ENCODE results near the gene LBP. TPM values are rescaled to one million over a fixed set of nuclear protein-coding genes. Genes with fewer than 3 reads are reported as not detected.

Gene LBP
- total RNA-seq, 2 donors from 2014 or later = not detected

DNA sequence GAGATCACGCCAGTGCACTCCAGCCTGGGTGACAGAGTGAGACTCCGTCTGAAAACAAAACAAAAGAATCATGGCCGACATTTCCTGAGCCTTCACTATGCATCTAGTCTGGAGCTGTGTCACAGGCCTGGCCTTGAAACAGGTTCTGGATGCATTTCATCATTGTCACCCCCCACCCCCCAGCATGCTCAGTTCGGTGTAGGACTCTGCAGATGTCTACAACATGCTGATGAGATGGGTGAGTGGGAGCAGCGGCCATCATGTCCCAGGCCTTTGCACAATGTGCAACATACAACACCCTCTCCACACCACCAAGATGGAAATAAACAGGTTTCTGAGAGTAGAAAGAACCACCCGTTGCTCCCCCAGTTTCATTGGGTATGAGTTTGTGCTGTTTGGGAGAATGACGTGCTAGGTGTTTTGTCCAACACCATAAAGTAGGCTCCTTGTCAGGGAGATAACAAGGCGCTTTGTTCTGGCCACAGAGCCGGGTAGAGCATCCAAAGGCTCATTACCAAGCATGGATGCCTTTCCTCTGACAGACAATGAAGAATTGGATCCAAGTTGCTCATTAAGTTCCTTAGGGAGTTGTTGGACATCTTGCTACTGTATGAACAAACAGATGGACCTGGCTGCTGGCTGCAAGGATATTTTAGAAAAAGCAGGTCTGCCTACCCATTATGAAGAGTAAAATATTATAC lies 66.7 kb downstream of the LBP start:
- ATAC-seq (replicated peaks) = no peak
- Mint-ChIP-seq H3K27me3 (no peaks in the 10 kb centered on the region), H3K9me3 (no peaks in the 10 kb centered on the region), H3K4me1 (no peaks in the 10 kb centered on the region), H3K4me3 (no peak overlapping the region), H3K27ac (no peak overlapping the region), H3K36me3 (ENCODE audit: low read depth) (peaks cover 93% of the 10 kb centered on the region)

DNA sequence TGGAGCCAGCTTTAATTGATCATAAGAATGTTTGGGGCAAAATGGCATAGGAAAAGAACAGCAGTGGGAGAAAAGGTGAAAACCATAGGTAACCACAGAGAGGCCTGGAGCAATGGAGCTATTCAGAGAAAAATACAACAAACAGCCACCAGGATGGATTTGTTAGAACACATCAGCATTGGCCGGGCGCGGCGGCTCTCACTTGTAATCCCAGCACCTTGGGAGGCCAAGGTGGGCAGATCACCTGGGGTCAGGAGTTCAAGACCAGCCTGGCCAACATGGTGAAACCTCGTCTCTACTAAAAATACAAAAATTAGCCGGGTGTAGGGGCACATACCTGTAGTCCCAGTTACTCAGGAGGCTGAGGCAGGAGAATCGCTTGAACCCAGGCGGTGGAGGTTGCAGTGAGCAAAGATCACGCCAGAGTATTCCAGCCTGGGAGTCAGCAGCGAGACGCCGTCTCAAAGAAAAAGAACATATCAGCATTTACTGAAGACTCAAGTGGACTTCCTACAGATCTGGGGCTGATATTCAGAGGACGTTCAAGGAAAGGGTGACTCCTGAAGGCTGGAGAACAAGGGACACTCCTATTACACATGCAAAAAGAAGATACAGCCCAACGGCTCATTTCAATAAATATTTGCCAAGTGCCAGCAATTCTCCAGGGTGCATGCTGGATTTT lies 68.6 kb downstream of the LBP start:
- Mint-ChIP-seq H3K4me3 (no peak overlapping the region), H3K9me3 (no peaks in the 10 kb centered on the region), H3K36me3 (ENCODE audit: low read depth) (peaks cover 96% of the 10 kb centered on the region), H3K27ac (peak overlapping the region; percentile 34), H3K27me3 (no peaks in the 10 kb centered on the region), H3K4me1 (no peaks in the 10 kb centered on the region)
- no peak for ATAC-seq (replicated peaks)

DNA sequence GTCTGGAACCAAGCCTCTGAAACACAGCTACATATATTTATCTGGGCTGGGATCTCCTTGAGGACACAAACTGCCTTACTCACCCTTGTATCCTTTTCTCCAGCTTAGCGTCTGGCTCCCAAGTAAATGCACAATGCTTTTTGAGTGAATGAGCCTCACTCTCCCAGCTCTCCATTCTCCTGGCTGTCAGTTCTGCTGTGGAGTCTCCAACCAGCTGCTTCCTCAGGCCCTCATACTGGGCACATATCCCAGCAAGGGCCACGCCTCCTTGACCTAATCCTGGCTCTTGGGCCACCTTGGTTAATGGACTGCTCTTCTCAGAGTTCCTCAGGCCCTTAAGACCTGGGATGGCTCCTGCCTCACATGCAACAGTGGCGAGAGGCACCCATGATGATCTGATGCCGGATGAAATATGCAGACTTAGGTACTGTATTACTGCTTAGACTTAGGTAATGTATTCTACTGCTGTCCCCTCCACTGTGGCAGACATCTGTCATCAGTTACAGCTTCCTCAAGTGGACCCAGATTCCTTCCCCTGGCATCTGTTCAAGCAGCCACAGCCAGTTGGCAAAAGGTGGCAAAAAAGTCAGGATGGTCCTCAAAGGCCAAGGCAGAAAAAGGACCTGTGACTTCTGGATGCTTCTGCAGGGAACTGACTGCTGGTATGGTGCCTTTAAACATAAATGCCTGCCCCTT lies 72.4 kb downstream of the LBP start:
- ATAC-seq (replicated peaks) = no peak
- Mint-ChIP-seq H3K4me1 (peaks cover 12% of the 10 kb centered on the region), H3K27ac (no peak overlapping the region)

DNA sequence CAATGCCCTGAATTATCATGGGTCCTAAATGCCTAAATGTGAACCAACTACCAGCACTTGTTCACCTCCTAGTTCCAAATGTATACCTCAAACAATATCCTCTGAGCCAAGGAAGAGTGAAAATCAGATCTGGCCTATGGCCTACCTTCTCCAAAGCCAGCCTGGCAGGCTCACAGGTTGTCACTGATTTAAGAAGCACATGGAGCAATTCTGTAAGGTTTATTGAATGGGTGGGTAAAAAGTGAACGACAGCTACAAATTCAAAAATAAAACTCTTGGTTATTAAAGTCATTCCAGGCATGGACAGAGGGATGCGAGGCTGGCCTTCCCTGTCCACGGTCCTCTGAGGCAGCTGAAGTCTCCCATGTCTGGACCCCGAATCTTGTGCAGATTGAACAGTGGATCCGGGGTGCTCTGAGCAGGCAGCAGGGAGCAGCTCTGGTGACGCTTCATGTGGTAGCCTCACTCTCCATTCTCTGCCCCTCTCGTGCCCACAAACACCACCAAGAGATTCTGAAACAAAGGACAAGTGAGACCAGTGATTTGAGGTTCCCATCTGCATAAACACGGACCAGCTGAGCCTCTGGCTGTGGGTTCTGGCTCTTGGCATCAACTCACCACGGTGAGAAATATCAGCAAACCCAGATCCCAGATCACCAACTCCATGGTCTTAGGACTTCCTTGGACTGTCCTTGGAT lies 74.3 kb downstream of the LBP start:
- Mint-ChIP-seq H3K4me3 (no peak overlapping the region), H3K9me3 (no peaks in the 10 kb centered on the region), H3K36me3 (ENCODE audit: low read depth) (peaks cover 97% of the 10 kb centered on the region), H3K27ac (peak overlapping the region; percentile 65), H3K27me3 (no peaks in the 10 kb centered on the region), H3K4me1 (peaks cover 12% of the 10 kb centered on the region)
- no peak for ATAC-seq (replicated peaks)

More for the DNA sequence above, 72.4 kb downstream of the LBP start:
- no peak overlapping the region for H3K4me3 Mint-ChIP-seq
- no peaks in the 10 kb centered on the region for H3K9me3 Mint-ChIP-seq
- peaks cover 97% of the 10 kb centered on the region for H3K36me3 Mint-ChIP-seq (ENCODE audit: low read depth)
- no peaks in the 10 kb centered on the region for H3K27me3 Mint-ChIP-seq

DNA sequence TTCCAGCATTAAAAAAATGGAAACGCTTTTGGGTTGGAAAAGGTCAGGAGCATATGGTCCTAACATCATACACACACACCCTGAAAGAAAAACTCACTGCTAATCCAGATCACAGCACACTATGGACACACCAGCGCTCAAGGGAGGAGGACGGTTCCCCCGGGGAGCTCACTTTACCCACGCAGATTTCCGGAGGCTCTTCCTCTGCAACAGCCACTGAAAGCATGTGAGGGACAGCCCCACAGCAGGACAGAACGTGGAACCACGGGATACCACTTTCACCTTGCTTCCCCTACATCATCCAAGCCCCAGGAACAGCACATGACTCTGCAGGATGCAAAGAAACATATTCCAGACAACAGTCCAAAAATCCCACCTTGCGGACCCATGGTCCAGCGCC lies 75.6 kb downstream of the LBP start:
- Mint-ChIP-seq H3K4me3 (no peak overlapping the region), H3K27ac (peak overlapping the region; percentile 1), H3K4me1 (peaks cover 20% of the 10 kb centered on the region), H3K27me3 (no peaks in the 10 kb centered on the region), H3K9me3 (no peaks in the 10 kb centered on the region), H3K36me3 (ENCODE audit: low read depth) (peaks cover 97% of the 10 kb centered on the region)
- ATAC-seq (replicated peaks) = no peak

DNA sequence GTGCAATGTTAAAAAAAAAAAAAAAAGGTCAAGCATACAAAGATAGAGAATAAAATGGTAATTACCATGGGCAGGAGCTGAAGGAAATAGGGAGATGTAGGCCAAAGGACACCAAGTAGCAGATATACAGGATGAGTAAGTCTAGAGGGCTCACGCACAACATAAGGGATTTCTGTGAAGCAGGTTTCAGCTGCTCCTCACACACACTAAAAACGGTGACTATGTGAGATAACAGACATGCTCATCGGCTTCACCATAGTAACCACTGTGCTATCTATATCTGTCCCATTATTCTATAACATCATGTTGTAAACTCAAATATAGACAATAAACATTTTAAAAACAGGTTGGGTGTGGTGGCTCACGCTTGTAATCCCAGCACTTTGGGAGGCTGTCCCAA lies 77.3 kb downstream of the LBP start:
- Mint-ChIP-seq H3K27ac (no peak overlapping the region), H3K4me1 (peaks cover 24% of the 10 kb centered on the region), H3K36me3 (ENCODE audit: low read depth) (peaks cover 100% of the 10 kb centered on the region), H3K27me3 (no peaks in the 10 kb centered on the region), H3K9me3 (no peaks in the 10 kb centered on the region), H3K4me3 (no peak overlapping the region)
- no peak for ATAC-seq (replicated peaks)

DNA sequence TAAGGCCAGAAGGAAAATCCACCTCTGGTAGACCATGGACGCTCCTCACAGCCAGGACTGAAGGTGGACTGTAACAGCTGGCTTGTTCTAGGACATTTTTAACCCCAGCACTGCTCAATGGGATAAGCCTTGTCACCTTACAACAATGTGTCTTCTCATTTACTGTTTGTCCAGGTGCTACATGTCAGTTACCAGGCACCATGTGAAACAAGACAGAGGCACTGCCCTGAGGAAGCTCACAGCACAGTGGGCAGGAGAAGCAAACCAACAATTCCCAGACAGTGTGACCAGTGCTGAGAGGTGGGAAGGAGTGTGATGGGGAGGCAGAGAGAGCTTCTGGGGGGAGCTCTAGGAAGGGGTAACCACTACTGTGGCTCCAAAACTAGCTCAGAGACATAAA lies 78.1 kb downstream of the LBP start:
- H3K4me1 Mint-ChIP-seq = peaks cover 31% of the 10 kb centered on the region
- no peak for ATAC-seq (replicated peaks)
- no peaks in the 10 kb centered on the region for H3K27me3 Mint-ChIP-seq
- no peak overlapping the region for H3K4me3 Mint-ChIP-seq
- H3K36me3 Mint-ChIP-seq (ENCODE audit: low read depth) = peaks cover 100% of the 10 kb centered on the region
- no peak overlapping the region for H3K27ac Mint-ChIP-seq
- no peaks in the 10 kb centered on the region for H3K9me3 Mint-ChIP-seq

DNA sequence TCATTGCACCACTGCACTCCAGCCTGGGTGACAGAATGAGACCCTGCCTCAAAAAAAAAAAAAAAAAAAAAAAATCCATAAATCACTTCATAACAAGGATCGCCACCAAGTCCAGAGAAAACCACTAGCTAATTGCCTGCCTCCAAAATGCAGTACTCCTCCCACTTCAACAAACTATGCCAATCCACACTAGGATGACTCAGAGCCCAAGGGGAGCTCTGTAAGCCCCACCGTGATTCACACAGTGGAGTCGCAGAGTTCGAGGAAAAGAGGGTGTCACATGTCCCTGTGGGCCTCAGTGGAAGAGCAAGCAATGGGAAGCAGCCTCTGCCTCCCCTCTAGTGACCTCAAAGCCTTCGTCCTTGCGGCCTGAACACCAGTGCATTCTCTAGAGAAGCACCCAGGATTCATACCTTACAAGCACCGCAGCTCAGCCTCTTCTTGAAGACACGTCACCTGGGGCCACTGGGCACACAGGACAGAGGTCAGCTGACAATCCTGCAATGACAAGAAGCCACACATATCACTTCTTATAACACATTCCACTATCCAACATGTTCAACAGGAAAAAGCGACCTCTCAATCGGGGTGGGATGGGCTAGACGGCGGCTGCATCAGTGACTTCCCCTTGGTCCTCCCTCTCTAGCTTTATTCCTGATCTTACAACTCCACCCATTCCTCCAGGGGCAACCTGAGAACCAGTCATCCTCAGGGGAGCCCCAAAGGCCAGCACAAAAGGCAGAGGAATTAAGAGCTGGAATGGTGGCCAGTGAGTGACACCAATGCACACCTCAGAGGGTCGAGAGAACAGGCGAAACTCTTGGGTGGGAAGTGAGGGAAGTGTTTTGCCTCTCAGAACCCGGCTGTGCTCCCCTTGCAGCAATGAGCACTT lies 80.0 kb downstream of the LBP start:
- Mint-ChIP-seq H3K36me3 (ENCODE audit: low read depth) (peaks cover 100% of the 10 kb centered on the region), H3K27me3 (no peaks in the 10 kb centered on the region), H3K4me3 (no peak overlapping the region), H3K4me1 (peaks cover 31% of the 10 kb centered on the region), H3K9me3 (no peaks in the 10 kb centered on the region), H3K27ac (peak overlapping the region; percentile 31)
- ATAC-seq (replicated peaks) = peak; percentile 91

Other genes with a start within 250 kb of the LBP start
- gene TGM2, start 181.2 kb upstream of the LBP start, total RNA-seq = under 1 TPM; 0.19 to 0.76 TPM
- not detected for gene KIAA1755, start 85.7 kb upstream of the LBP start, total RNA-seq
- not detected for gene BPI, start 42.3 kb upstream of the LBP start, total RNA-seq
- gene SNHG17, start 88.8 kb downstream of the LBP start, total RNA-seq = 100 to 1,000 TPM in 1 of 2 donors, 10 to 100 TPM in 1; 60.5 to 142 TPM
- gene RALGAPB, start 126.4 kb downstream of the LBP start, total RNA-seq = 10 to 100 TPM; 24.8 to 30.1 TPM
- not detected for gene ADIG, start 234.7 kb downstream of the LBP start, total RNA-seq